Left colon (tissue), 2 donors: ENCODE data around the gene GPS1. TPM values are rescaled to one million over a fixed set of nuclear protein-coding genes. Genes with fewer than 3 reads are reported as not detected.
A peak's percentile ranks its signal among the peaks of the same experiment; 100 is the strongest.

Source experiments
- ATAC-seq: fragments of 200-7000 bp; cut with Tn5 transposase; one replicate; pipeline ENCODE4 v1.9.1; 2020; ENCODE audit warnings: mild to moderate bottlenecking, moderate library complexity
- DNase-seq, 2 donors: peaks; one replicate each; pipeline ENCODE4 v3.0.0-alpha.2; 2020
- intact Hi-C, 2 donors: fragments of 100-400 bp; cut with DNase I in 1 of 2; cut with micrococcal nuclease in 1 of 2; formaldehyde crosslinking; loops; one replicate each; pipeline versions ENCODE4 v1.11.2 to v1.14.0; 2022; cut with DNase I, micrococcal nuclease
- total RNA-seq, 2 donors: library from RNA; stranded (reverse); fragmentation: NEBNext Ultra II Directional; extraction: Animal tissue kit (Norgen Biotek cat#: 25700); gene quantifications; one replicate each; pipeline ENCODE4 v1.2.1, GENCODE V29; 2021
- donor health status: DM: no; HTN: no; CAD: no.
- donor health status: DM: yes; HTN: yes; CAD: no.

The GPS1 gene
- total RNA-seq, 2 donors from 2014 or later = 80.7 to 87.4 TPM

- no peak for ATAC-seq
- DNase-seq = no peak
- intact Hi-C loops = no loop called here
These were observed 53.2 kb downstream of the GPS1 start for GRCh38 chr17:82104797-82105416.

- ATAC-seq (no peak), DNase-seq (no peak)
These were observed 53.8 kb downstream of the GPS1 start for GRCh38 chr17:82105417-82105881.

GRCh38 chr17:82105882-82106687 lies 54.4 kb downstream of the GPS1 start:
- DNase-seq = peak; percentile 79 to 80
- ATAC-seq = peak; percentile 80
- intact Hi-C loops = no loop called here

More at GRCh38 chr17:82105417-82105881, 53.8 kb downstream of the GPS1 start:
- intact Hi-C loops = no loop called here

- peak; percentile 2 for ATAC-seq
- intact Hi-C loops = no loop called here
- no peak for DNase-seq
These were observed 55.1 kb downstream of the GPS1 start for GRCh38 chr17:82106688-82107305.

Other genes starting within 250 kb of the GPS1 start
- under 1 TPM; 0.14 to 0.67 TPM for gene GCGR, start 247.7 kb upstream of the GPS1 start, total RNA-seq
- 10 to 100 TPM; 16.4 to 30.4 TPM for gene MCRIP1, start 218.6 kb upstream of the GPS1 start, total RNA-seq
- not detected for gene PPP1R27, start 216.8 kb upstream of the GPS1 start, total RNA-seq
- 100 to 1,000 TPM; 560 to 669 TPM for gene P4HB, start 191.4 kb upstream of the GPS1 start, total RNA-seq
- 100 to 1,000 TPM; 447 to 500 TPM for gene ARHGDIA, start 180.6 kb upstream of the GPS1 start, total RNA-seq
- gene ALYREF, start 160.3 kb upstream of the GPS1 start, total RNA-seq = 10 to 100 TPM; 43.9 to 69.8 TPM
- 10 to 100 TPM; 83.6 to 88.6 TPM for gene ANAPC11, start 160.2 kb upstream of the GPS1 start, total RNA-seq
- under 1 TPM in 1 of 2 donors, not detected in 1; 0.11 TPM for gene NPB, start 149.7 kb upstream of the GPS1 start, total RNA-seq
- gene PCYT2, start 140.5 kb upstream of the GPS1 start, total RNA-seq = 10 to 100 TPM; 49.9 to 68.9 TPM
- 10 to 100 TPM; 63.2 to 67.5 TPM for gene SIRT7, start 133.7 kb upstream of the GPS1 start, total RNA-seq
- gene MAFG, start 124.2 kb upstream of the GPS1 start, total RNA-seq = 10 to 100 TPM; 17.8 to 19.7 TPM
- 10 to 100 TPM; 40.2 to 55.6 TPM for gene PYCR1, start 114.6 kb upstream of the GPS1 start, total RNA-seq
- under 1 TPM in 1 of 2 donors, not detected in 1; 0.17 TPM for gene MYADML2, start 104.7 kb upstream of the GPS1 start, total RNA-seq
- not detected for gene NOTUM, start 90.7 kb upstream of the GPS1 start, total RNA-seq
- 10 to 100 TPM; 29.8 to 35.9 TPM for gene ASPSCR1, start 74.3 kb upstream of the GPS1 start, total RNA-seq
- gene CENPX, start 29.0 kb upstream of the GPS1 start, total RNA-seq = 100 to 1,000 TPM in 1 of 2 donors, 10 to 100 TPM in 1; 83.3 to 127 TPM
- gene LRRC45, start 28.6 kb upstream of the GPS1 start, total RNA-seq = 10 to 100 TPM; 14.2 to 20.8 TPM
- gene RAC3, start 20.2 kb upstream of the GPS1 start, total RNA-seq = 1 to 10 TPM; 4.2 to 9.0 TPM
- gene DCXR, start 14.2 kb upstream of the GPS1 start, total RNA-seq = 100 to 1,000 TPM; 111 to 137 TPM
- 10 to 100 TPM; 31.5 to 32.3 TPM for gene RFNG, start 87 bp upstream of the GPS1 start, total RNA-seq
- gene DUS1L, start 13.9 kb downstream of the GPS1 start, total RNA-seq = 100 to 1,000 TPM; 127 to 146 TPM
- gene FASN, start 46.3 kb downstream of the GPS1 start, total RNA-seq = 100 to 1,000 TPM in 1 of 2 donors, 10 to 100 TPM in 1; 89.0 to 171 TPM
- 10 to 100 TPM; 29.6 to 53.4 TPM for gene CCDC57, start 160.9 kb downstream of the GPS1 start, total RNA-seq
- gene SLC16A3, start 177.1 kb downstream of the GPS1 start, total RNA-seq = 100 to 1,000 TPM; 112 to 168 TPM
- 100 to 1,000 TPM; 165 to 166 TPM for gene CSNK1D, start 221.8 kb downstream of the GPS1 start, total RNA-seq